HL-60 (cell line): ENCODE results near the gene PPP1R27.

ENCODE experiments used
- DNase-seq, 2 experiments: peaks; one replicate each; pipeline ENCODE4 v3.0.0-alpha.2; 2010 to 2020; ENCODE audit warnings: low read depth in 1 of 2, low spot score in 1 of 2
- H3K27ac ChIP-seq: fragments of 250-450 bp; sonication (Bioruptor Pico); replicated peaks from 2 replicates; pipeline ENCODE4 v1.5.1; 2020; ENCODE audit warnings: mild to moderate bottlenecking, moderate library complexity
- H3K27me3 ChIP-seq: fragments of 250-450 bp; sonication (Bioruptor Pico); 2 replicates; pipeline ENCODE4 v1.5.1; 2021; ENCODE audit warnings: mild to moderate bottlenecking, moderate library complexity; ENCODE audit not compliant: insufficient read depth, poor library complexity, severe bottlenecking
- H3K4me3 ChIP-seq: replicated peaks from 2 replicates; pipeline ENCODE4 v1.5.1; 2011; ENCODE audit warnings: mild to moderate bottlenecking, control low read depth, low read length; ENCODE audit not compliant: insufficient read depth
- CTCF ChIP-seq: IDR thresholded peaks from one replicate; pipeline ENCODE4 v1.5.1; 2011; ENCODE audit warnings: low read length, control low read depth, inconsistent platforms; ENCODE audit not compliant: insufficient read depth
- GABPA ChIP-seq: IDR thresholded peaks from 2 replicates; pipeline ENCODE4 v1.6.1; 2012; ENCODE audit warnings: low read depth
- POLR2AphosphoS5 ChIP-seq: IDR thresholded peaks from 2 replicates; pipeline ENCODE4 v1.6.1; 2012; ENCODE audit warnings: low read depth
- REST ChIP-seq: IDR thresholded peaks from 2 replicates; pipeline ENCODE4 v1.6.1; 2012; ENCODE audit warnings: low read depth; ENCODE audit not compliant: insufficient replicate concordance
- SPI1 ChIP-seq: IDR thresholded peaks from 2 replicates; pipeline ENCODE4 v1.6.1; 2012; ENCODE audit warnings: low read depth, mild to moderate bottlenecking, borderline replicate concordance

The PPP1R27 gene

GRCh38 chr17:81810476-81810875 lies 24.4 kb downstream of the PPP1R27 start:
- Histone ChIP-seq H3K27ac (no peak overlapping the region), H3K27me3 (peaks cover 22% of the 10 kb centered on the region), H3K4me3 (no peak overlapping the region)
- TF ChIP-seq CTCF: no peak
- TF ChIP-seq GABPA: no peak
- no peak for TF ChIP-seq POLR2AphosphoS5
- DNase-seq: no peak

- Histone ChIP-seq H3K27ac (no peak overlapping the region), H3K4me3 (no peak overlapping the region), H3K27me3 (peaks cover 28% of the 10 kb centered on the region)
- TF ChIP-seq REST: no peak
- TF ChIP-seq SPI1: no peak
- TF ChIP-seq GABPA: no peak
- no peak for TF ChIP-seq POLR2AphosphoS5
- no peak for TF ChIP-seq CTCF
- DNase-seq: no peak
These were observed 25.3 kb downstream of the PPP1R27 start for GRCh38 chr17:81809556-81809998.

GRCh38 chr17:81808778-81809555 lies 25.9 kb downstream of the PPP1R27 start:
- no peak overlapping the region for H3K27ac ChIP-seq
- H3K27me3 ChIP-seq: peaks cover 29% of the 10 kb centered on the region
- no peak overlapping the region for H3K4me3 ChIP-seq
- DNase-seq: no peak
- TF ChIP-seq REST: no peak
- TF ChIP-seq POLR2AphosphoS5: no peak
- no peak for TF ChIP-seq CTCF

- no peak for TF ChIP-seq POLR2AphosphoS5
- no peak for TF ChIP-seq SPI1
- no peak for TF ChIP-seq GABPA
- no peak for TF ChIP-seq REST
- TF ChIP-seq CTCF: no peak
- H3K27ac ChIP-seq: no peak overlapping the region
- peaks cover 38% of the 10 kb centered on the region for H3K27me3 ChIP-seq
- H3K4me3 ChIP-seq: no peak overlapping the region
- no peak for DNase-seq
These were observed 27.0 kb downstream of the PPP1R27 start for GRCh38 chr17:81807839-81808238.
